ENCODE results near the gene SCRT2.
"Not testable (repeated sequence)": the region's sequence is repeated elsewhere in the genome, so short reads cannot be mapped to it uniquely, and the experiment has no call there.

The SCRT2 gene

GRCh38 chr20:650954-651353 lies 24.6 kb downstream of the SCRT2 start:
- no peak for DNase-seq

GRCh38 chr20:650281-650680 lies 25.3 kb downstream of the SCRT2 start:
- DNase-seq: no peak

GRCh38 chr20:647479-648019 lies 28.1 kb downstream of the SCRT2 start:
- no peak for DNase-seq

GRCh38 chr20:646868-647233 lies 28.8 kb downstream of the SCRT2 start:
- DNase-seq: no peak

- DNase-seq: no peak
Measured at GRCh38 chr20:646107-646867, 29.3 kb downstream of the SCRT2 start.

- peak; percentile 88 for DNase-seq
Measured at GRCh38 chr20:645318-646106, 30.1 kb downstream of the SCRT2 start.

- no peak for DNase-seq
Measured at GRCh38 chr20:644692-645317, 30.8 kb downstream of the SCRT2 start.

- DNase-seq: peak; percentile 37
Measured at GRCh38 chr20:642398-643174, 33.0 kb downstream of the SCRT2 start.

- DNase-seq: not testable (repeated sequence)
Measured at GRCh38 chr20:642013-642397, 33.6 kb downstream of the SCRT2 start.

- DNase-seq: no peak
Measured at GRCh38 chr20:641516-641875, 34.1 kb downstream of the SCRT2 start.

GRCh38 chr20:640674-641515 lies 34.7 kb downstream of the SCRT2 start:
- DNase-seq: no peak

GRCh38 chr20:638579-638978 lies 37.0 kb downstream of the SCRT2 start:
- DNase-seq: no peak

- DNase-seq: no peak
Measured at GRCh38 chr20:637559-637958, 38.0 kb downstream of the SCRT2 start.

- DNase-seq: no peak
Measured at GRCh38 chr20:635893-636338, 39.7 kb downstream of the SCRT2 start.

GRCh38 chr20:635028-635892 lies 40.3 kb downstream of the SCRT2 start:
- no peak for DNase-seq

GRCh38 chr20:634148-634925 lies 41.3 kb downstream of the SCRT2 start:
- DNase-seq: no peak

- no peak for DNase-seq
Measured at GRCh38 chr20:631101-631500, 44.5 kb downstream of the SCRT2 start.

GRCh38 chr20:626579-626978 lies 49.0 kb downstream of the SCRT2 start:
- no peak for DNase-seq

- peak; percentile 76 for DNase-seq
Measured at GRCh38 chr20:625360-625932, 50.2 kb downstream of the SCRT2 start.

GRCh38 chr20:623704-624103 lies 51.9 kb downstream of the SCRT2 start:
- DNase-seq: peak; percentile 39
